Stimulated activated CD8-positive, alpha-beta memory T cell treated with anti-CD3 and anti-CD28 coated beads, Interleukin-7, amount 100 ng/mL, for 24 hours (primary cell): ENCODE data around the gene DOCK8.

Experiments used
- DNase-seq: peaks from one replicate; pipeline ENCODE4 v3.0.0-alpha.2; 2020; ENCODE audit warnings: low read depth

The DOCK8 gene

GRCh38 chr9:312596-313320 lies 98.1 kb downstream of the DOCK8 start:
- no peak for DNase-seq

GRCh38 chr9:316382-316965 lies 101.8 kb downstream of the DOCK8 start:
- no peak for DNase-seq

- no peak for DNase-seq
These were observed 104.0 kb downstream of the DOCK8 start for GRCh38 chr9:318646-319045.

GRCh38 chr9:324971-325370 lies 110.3 kb downstream of the DOCK8 start:
- no peak for DNase-seq

- DNase-seq: no peak
These were observed 112.0 kb downstream of the DOCK8 start for GRCh38 chr9:326667-327066.

- DNase-seq: no peak
These were observed 113.8 kb downstream of the DOCK8 start for GRCh38 chr9:328453-328852.

GRCh38 chr9:331197-331596 lies 116.5 kb downstream of the DOCK8 start:
- no peak for DNase-seq

- DNase-seq: no peak
These were observed 120.7 kb downstream of the DOCK8 start for GRCh38 chr9:335373-335772.

GRCh38 chr9:336039-336438 lies 121.4 kb downstream of the DOCK8 start:
- no peak for DNase-seq

- DNase-seq: no peak
These were observed 123.9 kb downstream of the DOCK8 start for GRCh38 chr9:338602-339001.

- DNase-seq: no peak
These were observed 127.2 kb downstream of the DOCK8 start for GRCh38 chr9:341634-342421.

GRCh38 chr9:343773-344172 lies 129.1 kb downstream of the DOCK8 start:
- no peak for DNase-seq

GRCh38 chr9:346111-346571 lies 131.5 kb downstream of the DOCK8 start:
- no peak for DNase-seq

GRCh38 chr9:347667-348292 lies 133.1 kb downstream of the DOCK8 start:
- DNase-seq: no peak

GRCh38 chr9:350384-350783 lies 135.7 kb downstream of the DOCK8 start:
- no peak for DNase-seq

- no peak for DNase-seq
These were observed 137.3 kb downstream of the DOCK8 start for GRCh38 chr9:351916-352315.

- DNase-seq: no peak
These were observed 138.4 kb downstream of the DOCK8 start for GRCh38 chr9:353077-353476.

GRCh38 chr9:354453-354852 lies 139.8 kb downstream of the DOCK8 start:
- DNase-seq: no peak

GRCh38 chr9:357560-357959 lies 142.9 kb downstream of the DOCK8 start:
- no peak for DNase-seq

GRCh38 chr9:362561-363273 lies 148.1 kb downstream of the DOCK8 start:
- no peak for DNase-seq

GRCh38 chr9:363274-363612 lies 148.6 kb downstream of the DOCK8 start:
- DNase-seq: no peak

- DNase-seq: no peak
These were observed 150.8 kb downstream of the DOCK8 start for GRCh38 chr9:365436-365835.
